DOHH2 (cell line): ENCODE data around the gene CD1C.

Experiments used
- H3F3A ChIP-seq: fragments of 200-600 bp; sonication (generic), shearing (Covaris generic); 2 replicates; pipeline ENCODE4 v1.6.0; 2016; ENCODE audit warnings: antibody characterized with exemption, mild to moderate bottlenecking; ENCODE audit not compliant: control insufficient read depth, insufficient read depth
- H3K27ac ChIP-seq: fragments of 200-600 bp; sonication (generic); 2 replicates; pipeline ENCODE4 v1.5.1; 2014; ENCODE audit warnings: low read depth, mild to moderate bottlenecking, low read length, moderate library complexity
- H3K27me3 ChIP-seq: fragments of 200-600 bp; sonication (generic); 2 replicates; pipeline ENCODE4 v1.6.1; 2014; ENCODE audit warnings: mild to moderate bottlenecking, low read length, mixed read lengths; ENCODE audit not compliant: control insufficient read depth
- H3K36me3 ChIP-seq: fragments of 200-600 bp; sonication (generic); 2 replicates; pipeline ENCODE4 v1.6.1; 2014; ENCODE audit warnings: mild to moderate bottlenecking, low read length, moderate library complexity, mixed read lengths; ENCODE audit not compliant: control insufficient read depth
- H3K4me1 ChIP-seq: fragments of 200-600 bp; sonication (generic); 2 replicates; pipeline ENCODE4 v1.6.1; 2014; ENCODE audit warnings: mild to moderate bottlenecking, low read length, mixed read lengths; ENCODE audit not compliant: control insufficient read depth
- H3K4me2 ChIP-seq: fragments of 200-600 bp; sonication (generic); 2 replicates; pipeline ENCODE4 v1.6.0; 2014; ENCODE audit warnings: mild to moderate bottlenecking, low read length, moderate library complexity
- H3K4me3 ChIP-seq: fragments of 200-600 bp; sonication (generic); 2 replicates; pipeline ENCODE4 v1.5.1; 2014; ENCODE audit warnings: mild to moderate bottlenecking, low read length, mixed read lengths
- H3K79me2 ChIP-seq: fragments of 200-600 bp; sonication (generic); 2 replicates; pipeline ENCODE4 v1.6.1; 2014; ENCODE audit warnings: mild to moderate bottlenecking, low read length, mixed read lengths; ENCODE audit not compliant: control insufficient read depth
- H3K9me2 ChIP-seq: fragments of 200-600 bp; sonication (generic); replicated peaks from 2 replicates; pipeline ENCODE4 v1.6.1; 2014; ENCODE audit warnings: mild to moderate bottlenecking, low read length, mixed read lengths; ENCODE audit not compliant: control insufficient read depth
- H3K9me3 ChIP-seq: fragments of 200-600 bp; sonication (generic); 2 replicates; pipeline ENCODE4 v1.6.1; 2014; ENCODE audit warnings: antibody characterized with exemption, low read length, mixed read lengths; ENCODE audit not compliant: control insufficient read depth, insufficient read depth
- H4K20me1 ChIP-seq: fragments of 200-600 bp; sonication (generic); 2 replicates; pipeline ENCODE4 v1.6.0; 2014; ENCODE audit warnings: low read depth, mild to moderate bottlenecking, antibody characterized with exemption, low read length, moderate library complexity; ENCODE audit not compliant: control insufficient read depth, insufficient read depth
- CTCF ChIP-seq: fragments of 200-600 bp; sonication (generic); IDR thresholded peaks from one replicate; pipeline ENCODE4 v1.5.1; 2014; ENCODE audit warnings: antibody characterized with exemption, mild to moderate bottlenecking, low read depth, low read length; ENCODE audit not compliant: poor library complexity, severe bottlenecking
- EZH2phosphoT487 ChIP-seq: fragments of 200-600 bp; sonication (generic); IDR thresholded peaks from 2 replicates; pipeline ENCODE4 v1.6.1; 2017; ENCODE audit warnings: borderline replicate concordance, mild to moderate bottlenecking, antibody characterized with exemption, low read length, moderate library complexity, mixed read lengths

Gene CD1C

GRCh38 chr1:158248771-158249170 lies 41.0 kb upstream of the CD1C start:
- TF ChIP-seq EZH2phosphoT487 (no peak), CTCF (no peak)
- Histone ChIP-seq H3K9me3 (no peaks in the 10 kb centered on the region), H3K79me2 (no peaks in the 10 kb centered on the region), H3K4me1 (peaks cover 26% of the 10 kb centered on the region), H4K20me1 (no peaks in the 10 kb centered on the region), H3K27ac (no peak overlapping the region), H3K4me3 (peak overlapping the region; percentile 45), H3K36me3 (no peaks in the 10 kb centered on the region), H3F3A (no peaks in the 10 kb centered on the region; the same call in 1 of the 2 replicates), H3K27me3 (peaks cover 14% of the 10 kb centered on the region), H3K4me2 (peak overlapping the region; percentile 58), H3K9me2 (no peaks in the 10 kb centered on the region)

DNA sequence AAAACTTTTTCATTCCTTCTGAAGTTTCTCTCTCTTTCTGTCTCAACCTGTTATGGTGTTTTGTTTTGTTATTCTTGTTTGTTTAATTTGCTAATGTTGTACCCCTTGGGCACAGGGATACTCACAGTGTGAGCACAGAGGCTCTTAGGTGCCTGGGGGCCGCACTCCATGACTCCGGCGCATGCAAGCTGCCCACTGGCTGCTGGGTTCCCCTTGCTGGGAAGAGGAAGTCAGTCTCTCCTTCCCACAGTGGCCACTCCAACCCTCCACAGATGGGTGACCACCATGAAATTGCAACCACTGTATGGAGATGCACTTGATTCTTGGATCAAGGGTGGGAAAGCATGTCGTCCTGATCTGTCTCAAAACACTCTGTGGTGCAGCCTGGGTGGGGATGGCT lies 40.1 kb upstream of the CD1C start:
- Histone ChIP-seq H3K4me3 (no peak overlapping the region), H3K9me2 (no peaks in the 10 kb centered on the region), H3K9me3 (no peaks in the 10 kb centered on the region), H3F3A (no peaks in the 10 kb centered on the region; the same call in 1 of the 2 replicates), H3K27me3 (peaks cover 14% of the 10 kb centered on the region), H3K4me2 (no peak overlapping the region), H3K4me1 (peaks cover 26% of the 10 kb centered on the region), H3K79me2 (no peaks in the 10 kb centered on the region), H4K20me1 (no peaks in the 10 kb centered on the region), H3K36me3 (no peaks in the 10 kb centered on the region), H3K27ac (no peak overlapping the region)
- TF ChIP-seq CTCF (no peak), EZH2phosphoT487 (no peak)

DNA sequence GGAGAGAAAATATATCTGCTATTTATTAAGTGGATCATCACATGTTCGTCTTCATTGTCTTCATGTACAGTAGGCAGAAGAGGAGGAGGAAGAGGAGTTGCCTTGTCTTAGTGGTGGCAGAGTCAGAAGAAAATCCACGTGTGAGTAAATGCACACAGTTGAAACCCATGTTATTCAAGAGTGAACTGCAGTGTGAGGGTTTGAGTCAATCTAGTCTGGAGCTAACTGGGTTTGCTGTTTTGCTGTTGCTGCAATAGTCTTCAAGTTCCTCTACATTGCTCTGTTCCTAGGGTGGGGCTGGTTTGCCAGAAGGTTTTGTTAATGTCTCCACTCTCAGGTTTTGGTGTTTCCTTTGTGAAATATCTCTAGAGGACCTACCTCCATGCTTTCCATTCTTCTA lies 38.6 kb upstream of the CD1C start:
- Histone ChIP-seq H3K9me2 (no peaks in the 10 kb centered on the region), H3K4me2 (no peak overlapping the region), H3K4me3 (no peak overlapping the region), H3K36me3 (no peaks in the 10 kb centered on the region), H3K79me2 (no peaks in the 10 kb centered on the region), H3F3A (no peaks in the 10 kb centered on the region; the same call in 1 of the 2 replicates), H3K4me1 (peaks cover 26% of the 10 kb centered on the region), H4K20me1 (no peaks in the 10 kb centered on the region), H3K9me3 (no peaks in the 10 kb centered on the region), H3K27ac (no peak overlapping the region), H3K27me3 (peaks cover 13% of the 10 kb centered on the region)
- no peak for TF ChIP-seq CTCF
- no peak for TF ChIP-seq EZH2phosphoT487
